GM03348 (cell line): ENCODE measurements around the gene PTPN13.
A peak's percentile ranks its signal among the peaks of the same experiment; 100 is the strongest.

ENCODE experiments used
- DNase-seq: peaks from one replicate; pipeline ENCODE4 v3.0.0; 2012; ENCODE audit warnings: low spot score

PTPN13 gene

GRCh38 chr4:86593688-86594558 is at the start of gene PTPN13:
Gene PTPN13 (plus strand): TSS chr4:86594315. CDS start chr4:86635257, 40,942 bp downstream.
- DNase-seq, result peak; percentile 98

- DNase-seq, result no peak
Observed at GRCh38 chr4:86547140-86547539, 47.0 kb upstream of the PTPN13 start.

GRCh38 chr4:86549163-86549788 is 44.8 kb upstream of the PTPN13 start:
- DNase-seq, result no peak

GRCh38 chr4:86551387-86551786 is 42.7 kb upstream of the PTPN13 start:
- no peak for DNase-seq

- DNase-seq, result peak; percentile 19
Observed at GRCh38 chr4:86554646-86555045, 39.5 kb upstream of the PTPN13 start.

GRCh38 chr4:86556791-86557415 is 37.2 kb upstream of the PTPN13 start:
- DNase-seq, result no peak

- no peak for DNase-seq
Observed at GRCh38 chr4:86557526-86557925, 36.6 kb upstream of the PTPN13 start.

- no peak for DNase-seq
Observed at GRCh38 chr4:86558258-86558657, 35.9 kb upstream of the PTPN13 start.

GRCh38 chr4:86558797-86559196 is 35.3 kb upstream of the PTPN13 start:
- DNase-seq, result no peak

- no peak for DNase-seq
Observed at GRCh38 chr4:86560447-86560846, 33.7 kb upstream of the PTPN13 start.

GRCh38 chr4:86561256-86561655 is 32.9 kb upstream of the PTPN13 start:
- no peak for DNase-seq

GRCh38 chr4:86563416-86563815 is 30.7 kb upstream of the PTPN13 start:
- DNase-seq, result no peak

GRCh38 chr4:86564795-86565194 is 29.3 kb upstream of the PTPN13 start:
- no peak for DNase-seq

GRCh38 chr4:86565651-86566050 is 28.5 kb upstream of the PTPN13 start:
- no peak for DNase-seq

GRCh38 chr4:86569103-86569870 is 24.8 kb upstream of the PTPN13 start:
- no peak for DNase-seq

GRCh38 chr4:86579941-86580340 is 14.2 kb upstream of the PTPN13 start:
- DNase-seq, result no peak

GRCh38 chr4:86582410-86582809 is 11.7 kb upstream of the PTPN13 start:
- no peak for DNase-seq

- peak; percentile 18 for DNase-seq
Observed at GRCh38 chr4:86586160-86586572, 7.9 kb upstream of the PTPN13 start.

- no peak for DNase-seq
Observed at GRCh38 chr4:86586626-86587380, 7.3 kb upstream of the PTPN13 start.

- no peak for DNase-seq
Observed at GRCh38 chr4:86587381-86588140, 6.6 kb upstream of the PTPN13 start.
